ENCODE measurements around the gene PPT2.
"Not testable (repeated sequence)": the region's sequence is repeated elsewhere in the genome, so short reads cannot be mapped to it uniquely, and the experiment has no call there.

Gene PPT2

GRCh38 chr6:32139590-32139989 lies 14.4 kb upstream of the PPT2 start:
- no peaks in the 10 kb centered on the region for H3K27me3 Mint-ChIP-seq
- no peaks in the 10 kb centered on the region for H3K9me3 Mint-ChIP-seq (ENCODE audit: low read depth)
- no peaks in the 10 kb centered on the region for H3K36me3 Mint-ChIP-seq
- no peaks in the 10 kb centered on the region for H3K4me1 Mint-ChIP-seq (ENCODE audit: low read depth)
- H3K4me3 Mint-ChIP-seq, result no peak overlapping the region
- H3K27ac Mint-ChIP-seq, result no peak overlapping the region

DNA sequence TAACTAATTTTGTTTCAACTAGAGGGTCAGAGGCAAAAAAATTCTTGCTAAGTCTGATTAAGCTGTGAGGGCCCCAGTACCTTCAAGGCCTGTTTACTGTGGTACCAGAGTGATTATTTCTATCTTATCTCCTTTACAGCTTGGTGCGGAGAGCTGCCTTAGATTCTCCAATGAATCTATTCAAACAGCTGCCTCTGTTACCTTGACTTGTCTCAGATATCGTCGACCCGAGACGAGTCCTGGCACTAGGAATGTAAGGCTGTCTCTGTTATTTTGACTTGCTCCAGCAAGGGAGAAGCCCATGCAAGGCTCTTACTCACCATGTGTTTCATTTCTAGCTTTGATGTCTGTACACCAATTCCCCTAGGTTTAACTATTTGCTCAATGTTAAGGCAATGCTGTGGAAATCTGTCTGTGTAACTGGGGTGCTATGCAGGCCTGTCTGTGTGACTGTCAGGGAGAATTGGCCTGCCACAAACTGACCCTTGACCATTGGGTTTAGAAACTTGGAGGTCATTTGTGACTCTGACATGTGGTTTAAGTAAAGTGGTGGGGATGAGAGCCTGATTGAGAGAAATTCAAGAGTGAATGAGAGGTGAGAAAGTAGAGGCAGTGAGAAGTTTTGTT lies 13.4 kb upstream of the PPT2 start:
- Mint-ChIP-seq H3K9me3 (ENCODE audit: low read depth) (no peaks in the 10 kb centered on the region), H3K4me3 (no peak overlapping the region), H3K27me3 (no peaks in the 10 kb centered on the region), H3K27ac (no peak overlapping the region), H3K4me1 (ENCODE audit: low read depth) (no peaks in the 10 kb centered on the region), H3K36me3 (no peaks in the 10 kb centered on the region)

- H3K9me3 Mint-ChIP-seq (ENCODE audit: low read depth); H3K27ac Mint-ChIP-seq: not testable (repeated sequence)
Observed at GRCh38 chr6:32144238-32144637, 9.7 kb upstream of the PPT2 start.

DNA sequence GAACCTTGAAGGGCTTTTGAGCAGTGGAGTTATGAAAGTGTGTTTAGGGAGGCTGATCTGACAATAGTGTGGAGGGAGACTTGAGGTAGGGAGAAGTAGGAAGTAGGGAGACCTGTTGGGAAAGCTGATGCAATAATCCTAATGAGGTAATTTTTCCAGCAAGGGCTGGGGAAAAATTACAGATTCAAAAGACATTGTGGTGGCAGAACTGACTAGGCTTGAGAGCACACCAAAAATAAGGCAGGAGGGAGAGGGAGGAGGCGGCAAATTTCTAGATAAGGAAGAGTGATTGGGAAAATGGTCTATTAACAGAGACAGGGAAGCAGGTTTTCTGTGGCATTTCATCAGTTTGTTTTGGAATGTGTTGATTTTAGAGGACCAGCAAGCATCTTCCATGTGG lies 7.7 kb upstream of the PPT2 start:
- no peak overlapping the region for H3K27ac Mint-ChIP-seq
- H3K36me3 Mint-ChIP-seq, result no peaks in the 10 kb centered on the region
- no peak overlapping the region for H3K4me3 Mint-ChIP-seq
- no peaks in the 10 kb centered on the region for H3K9me3 Mint-ChIP-seq (ENCODE audit: low read depth)
- H3K27me3 Mint-ChIP-seq, result no peaks in the 10 kb centered on the region
- H3K4me1 Mint-ChIP-seq (ENCODE audit: low read depth), result peaks cover 18% of the 10 kb centered on the region

More at GRCh38 chr6:32144238-32144637, 9.7 kb upstream of the PPT2 start:
- not testable (repeated sequence) for H3K4me3 Mint-ChIP-seq; H3K27me3 Mint-ChIP-seq; H3K4me1 Mint-ChIP-seq (ENCODE audit: low read depth); H3K36me3 Mint-ChIP-seq

DNA sequence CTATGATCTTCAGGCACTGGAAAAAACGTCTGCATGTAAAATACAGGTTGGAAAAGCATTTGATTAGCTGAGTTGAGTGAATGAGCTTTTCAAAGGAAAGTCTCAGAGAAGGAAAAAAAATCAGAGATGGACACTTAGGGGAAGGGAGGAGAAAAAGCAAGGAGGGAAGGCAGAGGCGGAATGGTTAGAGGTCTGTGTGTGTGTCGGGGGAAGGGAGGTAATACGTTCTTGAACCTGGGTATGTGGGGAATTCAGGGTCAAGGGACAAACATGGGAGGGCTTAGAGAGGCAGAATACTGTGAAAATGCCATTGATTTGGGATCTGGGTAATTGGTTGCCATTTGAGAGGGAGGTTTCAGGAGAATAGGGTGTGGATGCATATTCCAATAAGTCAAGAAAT lies 7.3 kb upstream of the PPT2 start:
- Mint-ChIP-seq H3K36me3 (no peaks in the 10 kb centered on the region), H3K27ac (no peak overlapping the region), H3K9me3 (ENCODE audit: low read depth) (no peaks in the 10 kb centered on the region), H3K4me1 (ENCODE audit: low read depth) (peaks cover 20% of the 10 kb centered on the region), H3K27me3 (no peaks in the 10 kb centered on the region), H3K4me3 (no peak overlapping the region)

- H3K36me3 Mint-ChIP-seq, result no peaks in the 10 kb centered on the region
- H3K4me1 Mint-ChIP-seq (ENCODE audit: low read depth), result peaks cover 26% of the 10 kb centered on the region
- no peaks in the 10 kb centered on the region for H3K27me3 Mint-ChIP-seq
- H3K27ac Mint-ChIP-seq, result no peak overlapping the region
- H3K4me3 Mint-ChIP-seq, result no peak overlapping the region
- no peaks in the 10 kb centered on the region for H3K9me3 Mint-ChIP-seq (ENCODE audit: low read depth)
Observed at GRCh38 chr6:32147401-32148132, 6.4 kb upstream of the PPT2 start.

DNA sequence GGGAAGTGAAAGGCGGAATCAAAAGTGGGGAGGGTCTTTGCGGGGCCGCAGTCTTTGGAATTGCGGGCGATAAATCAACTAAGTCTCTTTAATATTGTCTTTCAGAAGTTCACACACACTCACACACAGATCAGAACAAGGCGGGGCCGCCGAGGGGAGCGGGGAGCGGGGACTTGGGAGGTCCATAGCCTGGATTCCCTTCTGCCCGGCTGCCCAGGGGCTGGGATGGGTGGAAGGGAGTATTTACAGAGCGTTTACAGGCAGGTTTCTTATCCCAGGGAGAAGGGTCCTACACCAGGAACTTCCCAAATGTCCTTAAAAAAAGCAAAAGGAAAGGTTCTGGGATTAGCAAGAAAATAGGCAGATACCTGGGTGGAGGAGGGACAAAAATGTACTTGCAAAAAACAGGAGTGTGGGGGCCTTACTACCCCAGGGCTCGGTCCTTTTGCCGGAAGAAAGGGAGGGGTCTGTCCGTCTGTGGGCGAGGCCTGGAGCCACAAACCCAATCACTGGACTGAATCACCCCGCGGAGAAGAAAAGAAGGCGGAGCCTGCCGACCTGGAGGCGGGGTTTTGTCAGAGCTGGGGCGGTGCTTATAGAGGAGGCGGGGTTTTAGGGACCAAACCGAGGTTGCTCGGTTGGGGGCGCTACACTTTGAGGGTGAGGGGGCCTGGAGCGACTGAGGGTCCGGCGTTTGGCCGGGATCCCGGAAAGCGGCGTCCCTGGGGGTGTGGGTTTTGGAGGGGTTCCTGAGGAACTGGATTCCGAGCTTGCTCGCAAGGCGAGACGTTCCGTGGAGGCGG lies 5.5 kb upstream of the PPT2 start:
- Mint-ChIP-seq H3K4me1 (ENCODE audit: low read depth) (peaks cover 35% of the 10 kb centered on the region), H3K27me3 (no peaks in the 10 kb centered on the region), H3K36me3 (no peaks in the 10 kb centered on the region), H3K27ac (peak overlapping the region; percentile 72), H3K4me3 (peak overlapping the region; percentile 83), H3K9me3 (ENCODE audit: low read depth) (no peaks in the 10 kb centered on the region)

GRCh38 chr6:32149092-32149755 lies 4.7 kb upstream of the PPT2 start:
- H3K27me3 Mint-ChIP-seq, result no peaks in the 10 kb centered on the region
- peaks cover 39% of the 10 kb centered on the region for H3K4me1 Mint-ChIP-seq (ENCODE audit: low read depth)
- peak overlapping the region; percentile 83 for H3K4me3 Mint-ChIP-seq
- peak overlapping the region; percentile 72 for H3K27ac Mint-ChIP-seq
- no peaks in the 10 kb centered on the region for H3K9me3 Mint-ChIP-seq (ENCODE audit: low read depth)
- no peaks in the 10 kb centered on the region for H3K36me3 Mint-ChIP-seq

DNA sequence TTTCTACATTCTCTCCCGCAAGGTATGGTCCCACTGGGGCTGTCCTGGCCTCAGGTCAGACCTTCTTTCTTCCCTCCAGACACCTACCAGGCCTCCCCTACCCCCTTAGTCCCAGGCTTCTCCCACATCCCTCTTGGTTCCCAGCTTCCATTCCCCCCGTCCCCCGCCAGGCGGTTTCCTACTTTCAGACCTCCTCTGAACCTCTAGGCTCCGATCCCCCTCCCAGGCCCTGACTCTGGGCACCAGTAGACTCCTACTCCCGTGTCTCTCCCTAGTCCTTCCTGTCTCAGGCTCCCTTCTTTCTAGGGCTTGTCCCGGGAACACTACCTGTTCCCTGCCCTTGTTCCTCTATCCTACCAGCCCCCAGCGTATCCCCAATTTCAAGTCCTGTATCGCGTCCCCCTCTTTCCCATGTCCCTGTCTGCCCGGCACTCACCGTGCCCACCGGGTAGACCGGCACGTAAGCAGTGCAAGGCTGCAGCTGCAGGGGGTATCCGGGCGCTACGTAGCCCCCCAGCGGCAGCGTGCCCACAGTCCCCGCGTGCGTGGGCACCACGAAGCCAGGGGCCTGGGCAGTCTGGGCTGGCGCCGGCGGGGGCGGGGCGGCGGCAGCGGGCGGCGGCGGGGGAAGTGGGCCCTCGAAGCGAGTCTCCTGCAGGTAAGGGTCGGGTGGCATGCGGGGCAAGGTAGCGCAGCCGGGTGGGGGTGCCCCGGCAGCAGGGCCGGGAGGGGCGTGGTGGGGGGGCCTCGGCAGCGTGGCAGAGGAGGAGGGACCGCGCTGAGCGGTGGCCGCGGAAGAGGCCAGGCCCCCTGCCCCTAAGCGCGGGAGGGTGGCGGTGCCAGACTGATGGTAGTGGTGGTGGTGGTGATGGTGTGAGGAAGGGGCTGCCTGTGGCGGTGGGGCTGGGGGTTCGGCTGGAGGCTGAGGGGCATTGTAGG lies 3.7 kb upstream of the PPT2 start:
- Mint-ChIP-seq H3K4me1 (ENCODE audit: low read depth) (peaks cover 46% of the 10 kb centered on the region), H3K9me3 (ENCODE audit: low read depth) (no peaks in the 10 kb centered on the region), H3K4me3 (peak overlapping the region; percentile 84), H3K27ac (peak overlapping the region; percentile 34), H3K27me3 (no peaks in the 10 kb centered on the region), H3K36me3 (no peaks in the 10 kb centered on the region)

GRCh38 chr6:32151181-32151862 lies 2.6 kb upstream of the PPT2 start:
- H3K4me1 Mint-ChIP-seq (ENCODE audit: low read depth), result peaks cover 55% of the 10 kb centered on the region
- H3K27me3 Mint-ChIP-seq, result no peaks in the 10 kb centered on the region
- peak overlapping the region; percentile 64 for H3K27ac Mint-ChIP-seq
- H3K9me3 Mint-ChIP-seq (ENCODE audit: low read depth), result no peaks in the 10 kb centered on the region
- H3K4me3 Mint-ChIP-seq, result peak overlapping the region; percentile 84
- no peaks in the 10 kb centered on the region for H3K36me3 Mint-ChIP-seq

DNA sequence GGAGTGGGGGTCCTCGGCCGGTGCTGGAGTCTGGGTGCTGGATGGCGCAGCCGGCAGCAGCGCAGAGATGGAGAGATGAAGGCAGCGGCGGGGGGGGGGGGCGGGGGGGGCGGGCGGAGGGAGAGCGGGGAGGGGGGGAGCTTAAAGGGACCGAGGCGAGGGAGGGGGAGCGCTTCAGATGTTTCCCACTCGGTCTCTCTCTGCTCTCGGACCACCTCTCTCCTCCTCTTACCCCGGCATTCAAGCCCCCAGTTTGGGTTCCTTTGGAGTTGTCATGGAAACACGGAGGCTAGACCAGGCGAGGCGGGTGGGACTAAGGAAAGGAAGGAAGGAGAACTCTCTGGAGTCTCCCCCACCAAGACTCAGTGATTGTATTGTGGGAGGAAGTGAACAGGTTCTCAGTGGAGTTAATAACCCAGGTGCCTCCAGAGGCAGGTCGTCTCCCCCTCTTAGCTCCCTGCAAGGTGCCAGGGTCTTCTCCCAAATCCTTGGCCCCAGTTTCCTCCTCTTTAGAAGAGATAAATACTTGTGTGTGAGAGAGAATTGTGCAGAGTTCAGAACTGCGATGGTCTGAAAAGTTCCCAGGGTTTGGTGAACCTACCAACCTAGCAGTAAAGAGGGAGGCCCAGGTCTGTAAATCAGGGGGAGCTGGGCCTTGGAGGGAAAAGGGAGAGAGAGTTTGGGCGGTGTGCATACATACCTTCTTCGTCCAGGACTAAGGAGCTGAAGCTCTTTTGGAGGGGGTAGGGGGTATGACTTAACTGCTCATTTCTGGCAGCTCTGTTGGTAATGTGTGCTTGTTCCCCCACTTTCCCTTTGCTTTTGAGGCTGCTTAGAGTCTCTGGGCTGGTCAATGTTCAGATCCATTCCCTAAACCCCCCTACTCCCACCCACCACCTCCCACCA lies 1.8 kb upstream of the PPT2 start, which contains the start of gene PRRT1:
Gene PRRT1, minus strand, starts transcription at position 77 of the 906 bp plus-strand sequence. CDS start 112 bp downstream, outside the sequence.
- Mint-ChIP-seq H3K4me1 (ENCODE audit: low read depth) (peaks cover 55% of the 10 kb centered on the region), H3K27ac (peak within 1 kb of the TSS; percentile 72), H3K9me3 (ENCODE audit: low read depth) (no peaks in the 10 kb centered on the region), H3K36me3 (no peaks in the 10 kb centered on the region), H3K4me3 (peak within 1 kb of the TSS; percentile 99), H3K27me3 (no peaks in the 10 kb centered on the region)

DNA sequence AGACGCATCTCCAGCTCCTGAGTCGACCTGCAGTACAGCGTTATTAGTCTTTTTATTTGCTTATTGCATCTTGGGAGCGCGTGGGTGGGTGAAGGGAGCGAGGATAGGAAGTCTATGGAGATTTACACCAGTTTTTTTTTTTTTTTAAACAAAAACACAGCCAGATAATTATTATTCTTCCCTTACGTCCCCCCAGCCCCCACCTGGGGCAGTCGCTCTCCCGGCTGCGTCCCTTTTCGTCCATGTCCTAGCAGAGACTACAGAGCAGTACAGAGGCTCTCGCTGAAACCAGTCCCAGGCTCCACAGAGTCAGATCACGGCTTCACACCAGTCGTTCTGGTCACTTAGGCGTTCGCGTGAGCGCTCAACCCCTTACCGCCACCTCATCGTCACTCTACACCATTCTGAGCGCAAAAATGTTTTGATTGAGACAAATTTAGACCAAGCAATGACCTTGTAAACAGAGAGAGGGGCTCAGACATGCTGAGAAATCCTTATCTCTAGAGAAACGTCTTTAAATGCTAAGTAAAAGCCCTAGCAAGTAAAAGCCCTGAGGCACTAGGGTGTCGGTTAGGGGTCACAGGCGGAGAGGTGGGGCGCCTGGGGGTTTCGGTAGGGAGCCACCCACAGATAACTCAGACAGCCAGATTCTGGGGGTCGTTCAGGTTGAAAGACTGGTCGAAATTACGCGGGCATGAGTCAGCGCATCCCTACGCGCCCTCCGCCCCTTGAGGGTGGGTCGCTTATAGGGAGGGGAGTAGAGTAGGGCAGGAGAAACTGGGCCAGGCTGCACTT lies 975 bp upstream of the PPT2 start:
- Mint-ChIP-seq H3K4me1 (ENCODE audit: low read depth) (peaks cover 59% of the 10 kb centered on the region), H3K27me3 (no peaks in the 10 kb centered on the region), H3K4me3 (peak overlapping the region; percentile 99), H3K9me3 (ENCODE audit: low read depth) (no peaks in the 10 kb centered on the region), H3K36me3 (peaks cover 7% of the 10 kb centered on the region), H3K27ac (peak overlapping the region; percentile 72)

Measured in activated naive CD8-positive, alpha-beta T cell (primary cell).